ENCODE results near the gene SRRM5.
"Not testable (repeated sequence)": the region's sequence is repeated elsewhere in the genome, so short reads cannot be mapped to it uniquely, and the experiment has no call there.

Gene SRRM5

DNA sequence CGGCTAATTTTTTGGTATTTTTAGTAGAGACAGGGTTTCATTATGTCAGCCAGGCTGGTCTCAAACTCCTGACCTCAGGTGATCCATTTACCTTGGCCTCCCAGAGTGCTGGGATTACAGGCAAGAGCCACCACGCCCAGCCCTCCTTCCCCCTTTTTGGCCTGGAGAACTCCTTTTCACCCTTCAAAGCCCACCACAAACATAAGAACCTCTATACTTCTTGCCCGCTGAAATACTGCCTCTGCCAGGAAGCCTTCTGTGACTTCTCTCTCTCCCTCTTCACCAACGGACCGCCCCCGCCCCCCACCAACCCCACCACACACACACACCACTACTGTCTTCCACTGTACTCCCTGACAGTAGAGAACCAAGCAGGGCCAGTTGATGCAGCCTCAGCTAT lies 5.1 kb downstream of the SRRM5 start:
- DNase-seq, result no peak

DNA sequence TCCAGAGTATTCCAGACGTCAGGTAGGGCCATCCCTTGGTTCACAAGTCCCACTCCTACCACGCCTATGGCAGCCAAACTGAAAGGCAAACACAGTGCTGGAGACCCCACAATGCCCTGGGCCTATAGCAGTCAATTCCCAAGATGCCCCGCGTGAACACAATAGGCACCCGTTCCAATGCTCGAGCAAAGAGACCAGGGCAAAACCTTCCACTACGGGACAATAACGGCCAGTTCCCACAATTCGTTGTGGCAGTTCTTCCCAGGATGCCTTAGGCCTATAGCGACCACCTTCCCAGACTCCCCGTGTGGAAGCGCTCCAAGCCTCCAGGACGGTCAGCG lies 7.0 kb downstream of the SRRM5 start:
- DNase-seq, result no peak

DNA sequence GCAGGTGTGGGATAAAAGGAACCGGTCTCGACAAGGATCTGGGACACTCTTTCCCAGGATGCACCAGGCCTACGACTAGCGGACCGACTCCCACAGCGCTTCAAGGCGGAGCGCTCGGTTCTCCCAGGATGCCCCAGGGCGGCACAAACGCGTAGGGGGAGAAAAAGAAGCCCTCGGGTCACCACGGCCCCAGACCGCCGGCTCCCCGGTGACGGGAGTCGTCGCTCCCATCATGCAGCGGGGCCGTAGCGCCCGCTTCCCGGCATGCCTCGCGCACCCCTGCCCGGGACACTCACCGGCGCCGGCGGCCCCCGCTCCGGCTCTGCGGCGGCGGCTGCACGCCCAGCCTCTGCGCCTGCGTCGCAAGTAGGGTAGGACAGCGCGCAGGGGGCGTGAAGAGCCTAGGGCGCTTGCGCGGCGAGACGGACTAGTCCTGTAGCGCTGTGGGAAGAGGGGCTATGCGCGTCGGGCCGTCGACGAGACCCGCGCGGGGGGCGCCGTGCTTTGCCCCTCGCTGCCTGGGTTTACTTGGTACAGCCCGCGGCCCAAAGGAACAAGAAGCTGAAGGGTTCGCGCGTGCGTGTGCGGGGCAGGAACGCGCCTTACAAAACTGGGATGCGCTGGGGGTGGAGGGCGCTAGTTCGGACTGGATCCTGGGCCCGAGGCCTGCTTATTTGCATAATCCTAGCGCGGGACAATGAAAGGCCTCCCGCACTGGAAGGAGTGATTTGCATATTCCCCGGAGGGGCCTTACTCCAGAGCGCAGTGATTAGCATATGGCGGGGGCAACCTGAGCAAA lies 7.6 kb downstream of the SRRM5 start, which contains the start of gene ZNF428:
Gene ZNF428 (minus strand): TSS at position 368 of the 799 bp plus-strand sequence. CDS start 5,325 bp downstream, outside the sequence.
- peak; percentile 86 for DNase-seq

DNA sequence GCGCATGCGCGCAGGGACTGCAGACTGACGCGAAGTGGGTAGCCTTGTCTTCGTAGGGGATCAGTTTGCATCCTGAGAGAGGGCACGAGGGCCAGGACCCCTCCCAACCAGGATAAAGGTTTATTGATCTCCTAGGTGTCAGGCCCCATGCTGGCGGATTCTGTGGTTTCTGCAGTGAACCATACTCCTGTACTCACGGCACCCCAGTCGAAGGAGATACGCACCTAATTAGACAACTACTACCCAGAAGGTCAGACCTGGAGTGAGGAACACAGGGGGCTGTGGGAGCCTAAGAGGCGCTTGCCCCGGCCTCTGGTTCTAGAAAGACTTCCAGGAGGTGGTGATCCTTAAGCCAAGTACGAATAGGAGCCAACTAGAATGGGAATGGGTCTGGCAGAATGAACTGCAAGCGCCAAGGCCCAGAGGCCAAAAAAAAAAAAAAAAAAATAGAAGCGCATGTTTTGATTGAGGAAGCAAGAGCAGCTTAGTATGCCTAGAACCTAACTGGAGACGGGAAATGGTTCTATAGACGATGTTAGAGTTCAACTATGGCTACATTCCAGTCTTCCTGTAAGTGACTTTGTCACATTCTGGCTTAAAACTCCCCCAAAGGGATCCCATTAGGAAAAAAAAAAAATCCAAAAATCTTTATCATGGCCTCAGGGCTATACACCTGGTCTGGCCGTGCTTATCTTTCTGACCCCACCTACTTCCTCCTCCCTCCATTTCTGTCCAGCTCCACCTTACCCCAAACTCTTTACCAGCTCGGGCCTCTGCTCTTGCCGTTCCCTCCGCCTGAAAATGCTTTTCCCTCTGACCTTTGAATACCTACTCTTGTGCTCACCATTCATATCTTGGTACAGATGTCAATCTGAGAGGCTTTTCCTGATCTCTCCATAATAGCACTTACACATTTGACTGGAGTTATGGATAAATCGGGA lies 8.4 kb downstream of the SRRM5 start:
- DNase-seq, result peak; percentile 84

GRCh38 chr19:43622070-43622469 lies 10.2 kb downstream of the SRRM5 start:
- no peak for DNase-seq

DNA sequence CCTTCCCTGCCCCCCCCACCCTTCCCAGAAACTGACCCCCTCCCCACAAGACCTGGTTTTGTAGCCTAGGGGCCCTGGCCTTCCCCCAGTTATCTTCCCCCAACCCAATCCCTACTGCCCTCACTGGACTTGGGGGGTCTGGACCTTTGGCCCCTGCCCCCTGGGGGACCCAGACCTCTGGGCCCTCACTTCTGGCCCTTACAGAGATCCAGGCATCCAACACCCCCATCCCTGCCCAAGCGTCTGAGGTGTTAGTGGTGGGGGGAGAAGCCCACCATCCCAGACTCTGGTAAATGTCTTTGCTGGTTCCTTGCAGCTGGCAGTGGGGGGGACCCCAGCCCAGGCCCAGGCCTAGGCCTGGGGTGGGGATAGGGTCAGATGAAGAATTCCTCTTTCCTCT lies 11.1 kb downstream of the SRRM5 start:
- DNase-seq, result no peak

- DNase-seq, result no peak
These were observed 12.2 kb downstream of the SRRM5 start for GRCh38 chr19:43623889-43624670.

DNA sequence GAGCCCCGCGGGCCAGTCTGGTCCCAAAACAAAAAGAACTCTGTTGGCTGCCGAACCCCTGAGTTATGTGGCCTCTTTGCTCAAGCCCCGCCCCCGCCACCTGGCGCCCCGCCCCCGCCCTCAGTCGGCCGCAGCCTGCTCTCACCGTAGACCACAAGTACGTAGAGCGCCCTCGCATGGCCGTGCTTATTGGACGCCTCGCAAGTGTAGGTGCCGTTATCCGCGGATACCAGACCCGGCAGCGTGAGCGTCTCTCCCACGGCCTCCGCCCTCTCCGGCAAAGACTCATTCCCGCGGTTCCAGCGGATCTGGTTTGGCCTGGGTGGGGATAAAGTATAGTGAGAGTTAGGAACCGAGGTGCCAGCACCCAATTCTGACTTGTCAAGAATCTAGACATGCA lies 13.0 kb downstream of the SRRM5 start:
- peak; percentile 87 for DNase-seq

- DNase-seq, result no peak
These were observed 14.2 kb downstream of the SRRM5 start for GRCh38 chr19:43625918-43626579.

DNA sequence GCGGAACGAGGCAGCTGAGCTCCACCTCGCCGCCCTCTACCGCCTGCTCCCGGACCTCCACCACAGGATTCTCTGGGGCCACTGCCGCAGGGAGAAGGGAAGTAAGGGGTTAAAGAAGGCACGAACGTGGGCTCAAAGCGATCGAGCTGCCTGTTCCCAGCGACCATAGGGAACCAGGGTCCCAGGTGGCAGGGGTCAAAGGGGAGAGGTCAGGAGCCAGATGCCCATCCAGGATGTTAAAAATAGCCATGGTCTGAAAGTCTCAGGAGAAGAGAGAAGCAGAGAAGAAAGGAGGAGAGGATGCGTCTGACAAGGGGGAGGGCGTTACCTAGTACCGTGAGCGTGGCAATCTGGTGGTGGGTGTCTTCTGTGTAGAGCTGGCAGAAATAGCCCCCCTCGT lies 14.9 kb downstream of the SRRM5 start:
- no peak for DNase-seq

DNA sequence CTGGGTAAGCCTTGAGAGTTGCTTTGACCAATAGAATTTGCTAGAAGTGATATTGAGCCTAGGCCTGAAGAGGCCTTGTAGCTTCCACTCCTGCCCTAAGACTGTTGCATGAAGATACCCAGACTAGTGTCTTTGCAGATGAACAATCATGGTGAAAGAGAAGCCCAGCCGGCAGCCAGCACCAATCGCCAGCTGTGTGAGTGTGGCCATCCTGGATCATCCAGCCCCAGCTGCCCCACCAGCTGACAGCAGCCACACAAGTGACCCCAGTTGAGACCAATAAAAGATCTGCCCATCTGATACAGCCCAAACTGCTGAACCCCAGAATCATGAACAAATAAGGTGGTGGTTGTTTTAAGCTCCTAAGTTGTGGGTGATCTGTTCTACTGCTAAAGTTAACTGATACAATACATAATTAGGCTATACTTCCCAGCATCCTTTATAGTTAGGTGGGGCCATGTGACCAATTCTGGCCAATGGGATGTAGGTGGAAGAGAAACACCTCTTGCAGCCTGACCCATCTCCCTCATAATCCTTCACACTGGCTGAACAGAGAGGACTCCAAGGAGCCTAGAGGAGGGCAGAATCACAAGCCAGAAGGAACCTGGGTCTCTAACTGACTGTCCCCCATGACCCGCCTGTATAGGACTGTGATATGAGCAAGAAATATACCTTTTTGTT lies 16.9 kb downstream of the SRRM5 start:
- DNase-seq, result no peak

- DNase-seq, result no peak
These were observed 19.6 kb downstream of the SRRM5 start for GRCh38 chr19:43631491-43631890.

- DNase-seq, result no peak
These were observed 21.6 kb downstream of the SRRM5 start for GRCh38 chr19:43633520-43633919.

- no peak for DNase-seq
These were observed 22.2 kb downstream of the SRRM5 start for GRCh38 chr19:43634068-43634467.

DNA sequence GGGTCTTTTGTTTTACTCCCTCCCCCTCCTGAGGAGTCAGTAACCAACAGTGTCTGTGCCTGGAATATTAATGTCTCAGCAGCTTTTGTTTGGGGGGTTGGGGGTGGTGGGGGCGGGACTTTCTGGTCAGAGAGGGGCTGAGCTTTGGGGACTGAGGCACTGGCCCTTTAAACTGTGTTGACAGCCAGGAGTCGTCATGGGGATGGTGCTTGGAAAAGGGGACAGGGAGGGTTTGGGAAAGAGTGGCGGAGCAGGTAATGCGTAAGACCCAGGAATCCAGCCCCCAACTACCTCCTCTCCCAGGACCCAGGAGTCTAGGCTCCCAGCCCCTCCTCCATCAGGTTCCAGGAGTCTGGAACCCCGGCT lies 22.6 kb downstream of the SRRM5 start:
- DNase-seq, result no peak

GRCh38 chr19:43634872-43635560 lies 23.1 kb downstream of the SRRM5 start:
- no peak for DNase-seq

- not testable (repeated sequence) for DNase-seq
These were observed 23.7 kb downstream of the SRRM5 start for GRCh38 chr19:43635561-43635940.

- no peak for DNase-seq
These were observed 24.3 kb downstream of the SRRM5 start for GRCh38 chr19:43636121-43636683.

GRCh38 chr19:43638214-43638994 lies 26.5 kb downstream of the SRRM5 start:
- DNase-seq, result no peak

GRCh38 chr19:43638995-43639518 lies 27.2 kb downstream of the SRRM5 start:
- no peak for DNase-seq
